Breast epithelium (tissue), 3 donors: Measurements from ENCODE around the gene FCN2.

Experiments used
- CTCF ChIP-seq, 3 donors: fragments of 450-650 bp; IDR thresholded peaks; one replicate each; pipeline ENCODE4 v1.5.1; 2016 to 2017; ENCODE audit warnings: antibody characterized with exemption in 3 of 3, mild to moderate bottlenecking in 3 of 3, moderate library complexity in 3 of 3
- POLR2AphosphoS5 ChIP-seq, 3 donors: sonication (generic); formaldehyde crosslinking; IDR thresholded peaks; one replicate each; pipeline ENCODE4 v1.6.1; 2017; ENCODE audit warnings: antibody characterized with exemption in 3 of 3

- no peak for TF ChIP-seq CTCF (IDR thresholded peaks at IDR 0.05)
- no peak for TF ChIP-seq POLR2AphosphoS5 (IDR thresholded peaks at IDR 0.05)
Measured at GRCh38 chr9:134886413-134886913, 5.9 kb downstream of the FCN2 start.
